K562 (cell line): ENCODE data around the gene ACE. TPM values are rescaled to one million over a fixed set of nuclear protein-coding genes. Genes with fewer than 3 reads are reported as not detected.

Experiments
- CHD2 ChIP-seq: IDR thresholded peaks from 2 replicates; pipeline ENCODE4 v1.6.1; 2011; ENCODE audit warnings: low read depth, low read length
- DIDO1 ChIP-seq: fragments of 450-650 bp; IDR thresholded peaks from 2 replicates; pipeline ENCODE4 v1.6.1; 2016; ENCODE audit warnings: low read depth, missing biosample characterization, missing genetic modification characterization
- E2F6 ChIP-seq, 2 experiments: IDR thresholded peaks; 2 replicates each; pipeline ENCODE4 v1.6.1; 2011; ENCODE audit warnings: borderline replicate concordance in 1 of 2, control low read depth in 1 of 2, low read depth in 1 of 2, low read length in 1 of 2, mild to moderate bottlenecking in 1 of 2, mixed read lengths in 1 of 2, moderate library complexity in 1 of 2; ENCODE audit not compliant: insufficient read depth in 1 of 2, insufficient read length in 1 of 2, poor library complexity in 1 of 2, severe bottlenecking in 1 of 2; ENCODE audit errors: extremely low read depth in 1 of 2
- ERF ChIP-seq: fragments of 450-650 bp; formaldehyde crosslinking; IDR thresholded peaks from 2 replicates; pipeline ENCODE4 v1.4.0; 2020; ENCODE audit warnings: mild to moderate bottlenecking, mixed read lengths
- GATA2 ChIP-seq: sonication (generic); formaldehyde crosslinking; IDR thresholded peaks from 2 replicates; pipeline ENCODE4 v1.4.0; 2020; ENCODE audit warnings: mild to moderate bottlenecking, missing genetic modification reagents
- GTF2B ChIP-seq: IDR thresholded peaks from 2 replicates; pipeline ENCODE4 v1.6.1; 2011; ENCODE audit not compliant: insufficient read length; ENCODE audit errors: extremely low read depth
- HMG20B ChIP-seq: fragments of 250-450 bp; sonication (Bioruptor Pico); IDR thresholded peaks from 2 replicates; pipeline ENCODE4 v1.5.0; 2021; ENCODE audit warnings: mild to moderate bottlenecking
- ILK ChIP-seq: fragments of 450-650 bp; IDR thresholded peaks from 2 replicates; pipeline ENCODE4 v1.6.1; 2016; ENCODE audit warnings: missing genetic modification characterization, low read depth, mild to moderate bottlenecking, missing compliant biosample characterization, moderate library complexity, borderline replicate concordance
- KAT8 ChIP-seq: fragments of 450-650 bp; IDR thresholded peaks from 2 replicates; pipeline ENCODE4 v1.6.1; 2016; ENCODE audit warnings: low read depth, mild to moderate bottlenecking
- KDM2B ChIP-seq: fragments of 250-450 bp; sonication (Bioruptor Pico); IDR thresholded peaks from 2 replicates; pipeline ENCODE4 v1.8.0; 2021; ENCODE audit warnings: mild to moderate bottlenecking, moderate library complexity
- RBBP5 ChIP-seq: fragments of 200-600 bp; sonication (generic); IDR thresholded peaks from 2 replicates; pipeline ENCODE4 v1.6.1; 2012; ENCODE audit warnings: borderline replicate concordance, mild to moderate bottlenecking, low read length, control low read depth, inconsistent platforms; ENCODE audit not compliant: insufficient read depth, poor library complexity, severe bottlenecking
- SIX5 ChIP-seq, 2 experiments: IDR thresholded peaks; 2 replicates each; pipeline ENCODE4 v1.6.1; 2011; ENCODE audit warnings: low read length in 2 of 2, borderline replicate concordance in 1 of 2, low read depth in 1 of 2, mild to moderate bottlenecking in 1 of 2, moderate library complexity in 1 of 2; ENCODE audit not compliant: insufficient read depth in 1 of 2
- SMAD4 ChIP-seq: fragments of 250-450 bp; sonication (Bioruptor Pico); conservative IDR thresholded peaks from 2 replicates; pipeline ENCODE4 v1.8.0; 2021; ENCODE audit warnings: inconsistent platforms, mild to moderate bottlenecking, moderate library complexity
- SMARCC2 ChIP-seq: fragments of 450-650 bp; IDR thresholded peaks from 2 replicates; pipeline ENCODE4 v1.6.1; 2017; ENCODE audit warnings: antibody characterized with exemption, moderate library complexity, mild to moderate bottlenecking, low read depth
- SMC3 ChIP-seq: conservative IDR thresholded peaks from 2 replicates; pipeline ENCODE4 v1.6.1; 2011; ENCODE audit warnings: low read depth, low read length, improper control_type of control experiment; ENCODE audit not compliant: insufficient read depth
- THRB ChIP-seq: fragments of 450-650 bp; formaldehyde crosslinking; conservative IDR thresholded peaks from 2 replicates; pipeline ENCODE4 v1.4.0; 2022; ENCODE audit warnings: mild to moderate bottlenecking, missing genetic modification characterization
- ZBTB34 ChIP-seq: fragments of 250-450 bp; sonication (Bioruptor Pico); IDR thresholded peaks from 2 replicates; pipeline ENCODE4 v1.8.0; 2021; ENCODE audit warnings: mild to moderate bottlenecking, moderate library complexity
- ZNF316 ChIP-seq: fragments of 450-650 bp; IDR thresholded peaks from 2 replicates; pipeline ENCODE4 v1.6.1; 2016
- ZNF561 ChIP-seq: fragments of 450-650 bp; formaldehyde crosslinking; conservative IDR thresholded peaks from 2 replicates; pipeline ENCODE4 v1.4.0; 2020; ENCODE audit warnings: mild to moderate bottlenecking, moderate library complexity
- ZNF655 ChIP-seq: fragments of 250-450 bp; sonication (Bioruptor Pico); IDR thresholded peaks from 2 replicates; pipeline ENCODE4 v1.5.0; 2021
- ZNF699 ChIP-seq: fragments of 250-450 bp; sonication (Bioruptor Pico); IDR thresholded peaks from 2 replicates; pipeline ENCODE4 v1.8.0; 2021; ENCODE audit warnings: mild to moderate bottlenecking, moderate library complexity; ENCODE audit not compliant: insufficient replicate concordance
- polyA plus RNA-seq, 8 experiments: library from polyadenylated mRNA; depleted of rRNA in 4 of 8; stranded (reverse) in 5 of 8; unstranded in 3 of 8; fragments of >200 nt; fragmentation: Nextera tagmentation in 2 of 8; fragmentation: Illumina TruSeq in 1 of 8; extraction: Ambion mirVana in 2 of 8; extraction: Trizol in 1 of 8; gene quantifications; 2 replicates each; pipeline versions ENCODE4 v1.2.1 to v1.2.3, GENCODE V29; 2011 to 2014; ENCODE audit warnings: inconsistent platforms in 1 of 8, missing spikeins in 1 of 8
- total RNA-seq, 7 experiments: library from RNA; depleted of rRNA in 6 of 7; stranded (reverse); fragments of >200 nt in 6 of 7; fragmentation: Illumina TruSeq in 2 of 7; extraction: Trizol in 2 of 7; gene quantifications; 2 replicates each; pipeline versions ENCODE4 v1.2.1 to v1.2.3, GENCODE V29; 2011 to 2021; ENCODE audit warnings: low replicate concordance in 1 of 7

The ACE gene
- total and polyA plus RNA-seq, 9 of the 15 experiments (the other 6 are each of a cell fraction or from before 2014, with no cell fraction given), result 0.07 to 2.5 (median 0.47) TPM; not detected in 1

- TF ChIP-seq KDM2B (no peak), RBBP5 (no peak), E2F6 (IDR thresholded peaks at IDR 0.05; ENCODE audit: borderline replicate concordance in 1 of 2, extremely low read depth in 1 of 2, insufficient read depth in 1 of 2, insufficient read length in 1 of 2, low read depth in 1 of 2, low read length in 1 of 2, poor library complexity in 1 of 2, severe bottlenecking in 1 of 2) (no peak), ZNF316 (no peak), CHD2 (no peak), KAT8 (no peak), DIDO1 (tag) (peak; percentile 77), HMG20B (CRISPR knock-in tag) (no peak), ZNF561 (CRISPR knock-in tag) (peak; percentile 66; the same call in 1 of the 2 replicates), THRB (CRISPR knock-in tag) (peak; percentile 89; the same call in 1 of the 2 replicates), ZBTB34 (CRISPR knock-in tag) (0 out of 2 replicates have a peak, but pooled peaks have one; percentile 82), GTF2B (no peak), ILK (peak; percentile 85), SMAD4 (peak; percentile 96), SMC3 (no peak), GATA2 (no peak), SIX5 (IDR thresholded peaks at IDR 0.05; ENCODE audit: borderline replicate concordance in 1 of 2, insufficient read depth in 1 of 2, low read depth in 1 of 2, low read length in 2 of 2) (no peak), ZNF655 (CRISPR knock-in tag) (no peak), ERF (peak; percentile 96), ZNF699 (CRISPR knock-in tag) (peak; percentile 62), SMARCC2 (no peak)
Measured at GRCh38 chr17:63460018-63460417, 16.8 kb upstream of the ACE start (continued).
